OCI-LY3 (cell line): ENCODE results near the gene MYL10.
"Not testable (repeated sequence)": the region's sequence is repeated elsewhere in the genome, so short reads cannot be mapped to it uniquely, and the experiment has no call there.

Experiments
- H2AFZ ChIP-seq: fragments of 200-600, 300-600 bp; shearing (Covaris generic); 2 replicates; pipeline ENCODE4 v1.6.0; 2014; ENCODE audit warnings: antibody characterized with exemption, low read depth, low read length
- H3K27ac ChIP-seq: fragments of 200-600, 300-600 bp; sonication (generic); 2 replicates; pipeline ENCODE4 v1.5.1; 2014; ENCODE audit warnings: mild to moderate bottlenecking, low read length, moderate library complexity, mixed read lengths
- H3K27me3 ChIP-seq: fragments of 200-600, 300-600 bp; sonication (generic); 2 replicates; pipeline ENCODE4 v1.6.1; 2014; ENCODE audit warnings: low read depth, low read length, mixed read lengths
- H3K36me3 ChIP-seq: fragments of 200-600, 300-600 bp; sonication (generic); replicated peaks from 2 replicates; pipeline ENCODE3; 2014; ENCODE audit warnings: low read depth, low read length, mixed read lengths
- H3K4me1 ChIP-seq: fragments of 300-600, 200-600 bp; sonication (generic); 2 replicates; pipeline ENCODE4 v1.6.1; 2014; ENCODE audit warnings: low read length, mixed read lengths
- H3K4me2 ChIP-seq: fragments of 200-600, 300-600 bp; sonication (generic); 2 replicates; pipeline ENCODE4 v1.6.1; 2014; ENCODE audit warnings: low read length, mixed read lengths
- H3K4me3 ChIP-seq: fragments of 300-600, 200-600 bp; sonication (generic); 2 replicates; pipeline ENCODE4 v1.5.1; 2014; ENCODE audit warnings: antibody characterized with exemption, mild to moderate bottlenecking, low read length, moderate library complexity
- H3K79me2 ChIP-seq: fragments of 300-600, 200-600 bp; shearing (Covaris generic); 2 replicates; pipeline ENCODE4 v1.6.1; 2014; ENCODE audit warnings: mild to moderate bottlenecking, low read length, mixed read lengths
- H3K9ac ChIP-seq: fragments of 300-600, 200-600 bp; shearing (Covaris generic); 2 replicates; pipeline ENCODE4 v1.6.0; 2014; ENCODE audit warnings: mild to moderate bottlenecking, low read length, moderate library complexity
- H3K9me3 ChIP-seq: fragments of 200-600, 300-600 bp; shearing (Covaris generic); 2 replicates; pipeline ENCODE4 v1.6.1; 2014; ENCODE audit warnings: low read length, mixed read lengths; ENCODE audit not compliant: insufficient read depth
- H4K20me1 ChIP-seq: fragments of 200-600, 300-600 bp; sonication (generic); 2 replicates; pipeline ENCODE4 v1.6.1; 2016; ENCODE audit warnings: low read length, mixed read lengths; ENCODE audit not compliant: insufficient read depth
- CTCF ChIP-seq: fragments of 200-600, 300-600 bp; sonication (generic); IDR thresholded peaks from 2 replicates; pipeline ENCODE4 v1.5.1; 2014; ENCODE audit warnings: antibody characterized with exemption, low read length, low read depth
- EZH2phosphoT487 ChIP-seq: fragments of 200-600 bp; shearing (Covaris generic); IDR thresholded peaks from 2 replicates; pipeline ENCODE4 v1.6.1; 2018; ENCODE audit warnings: antibody characterized with exemption, mixed run types, low read depth

MYL10 gene

DNA sequence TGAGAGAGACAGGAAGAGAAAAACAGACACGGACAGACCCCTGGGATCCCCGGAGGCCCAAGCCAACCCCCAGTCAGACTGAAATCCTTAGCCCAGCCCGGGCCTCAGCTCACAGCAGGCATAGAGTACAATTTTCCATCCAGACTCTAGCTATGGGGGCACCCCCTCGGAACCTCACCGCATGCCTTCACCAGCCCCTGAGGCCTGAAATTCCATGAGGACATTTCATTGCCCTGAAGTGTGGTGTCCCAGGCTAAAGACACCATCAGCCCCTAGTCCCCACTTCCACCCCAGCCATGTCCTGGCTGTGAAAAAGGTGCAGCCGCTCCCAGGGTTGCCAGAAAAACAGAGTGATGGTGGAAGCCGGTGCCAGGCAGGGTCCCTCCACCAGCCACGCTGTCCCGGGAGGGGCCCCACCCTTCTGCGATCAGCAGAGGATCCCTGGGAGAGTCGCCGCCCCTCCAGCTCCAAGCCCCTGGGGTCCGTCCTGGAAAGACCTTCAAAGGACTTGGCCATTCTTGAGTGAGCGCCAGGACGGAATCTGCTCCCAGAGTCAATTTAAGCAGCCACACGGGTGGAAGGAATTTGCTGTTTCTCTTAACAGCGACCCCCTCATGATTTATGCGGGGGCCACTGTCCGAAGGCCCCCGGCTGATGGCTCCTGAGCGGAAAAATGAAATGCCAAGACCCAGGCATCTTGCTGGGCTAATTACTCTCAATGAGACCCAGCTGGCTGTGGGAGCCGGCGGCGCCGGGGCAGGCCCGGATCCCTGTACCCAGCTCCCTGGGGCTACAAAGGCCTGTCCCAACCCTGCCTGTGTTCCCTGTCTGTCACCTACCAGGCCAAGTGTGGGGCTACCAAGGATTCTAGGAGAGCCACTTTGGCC, 23.2 kb downstream of the MYL10 start:
- H3K9ac ChIP-seq = no peak overlapping the region
- no peak overlapping the region for H3K4me3 ChIP-seq
- H3K9me3 ChIP-seq = no peaks in the 10 kb centered on the region
- no peak overlapping the region for H3K27ac ChIP-seq
- no peaks in the 10 kb centered on the region for H3K79me2 ChIP-seq
- no peaks in the 10 kb centered on the region for H3K4me1 ChIP-seq
- H3K36me3 ChIP-seq = no peaks in the 10 kb centered on the region
- H3K4me2 ChIP-seq = no peak overlapping the region
- TF ChIP-seq EZH2phosphoT487 = no peak
- H3K27me3 ChIP-seq = peaks cover 9% of the 10 kb centered on the region
- H4K20me1 ChIP-seq = no peaks in the 10 kb centered on the region
- no peak overlapping the region for H2AFZ ChIP-seq

DNA sequence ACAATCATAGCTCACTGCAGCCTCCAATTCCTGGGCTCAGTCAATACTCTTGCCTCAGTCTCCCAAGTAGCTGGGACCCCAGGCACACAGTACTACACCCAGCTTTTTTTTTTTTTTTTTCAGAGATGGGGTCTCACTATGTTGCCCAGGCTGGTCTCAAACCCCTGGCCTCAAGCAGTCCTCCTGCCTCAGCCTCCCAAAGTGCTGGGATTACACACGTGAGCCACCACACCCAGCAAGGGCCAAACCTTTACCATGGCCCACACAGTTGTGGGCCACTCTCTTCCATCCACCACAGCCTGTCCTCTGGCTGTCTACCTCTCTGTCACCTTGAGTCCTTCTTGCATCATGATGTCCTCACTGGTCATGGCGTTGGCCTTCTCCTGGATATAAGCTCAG, 24.2 kb downstream of the MYL10 start:
- H3K9me3 ChIP-seq, H3K27ac ChIP-seq, H3K4me3 ChIP-seq, H4K20me1 ChIP-seq, H2AFZ ChIP-seq, H3K79me2 ChIP-seq, H3K27me3 ChIP-seq, H3K4me2 ChIP-seq, H3K4me1 ChIP-seq, H3K9ac ChIP-seq, H3K36me3 ChIP-seq: not testable (repeated sequence)

GRCh38 chr7:101604331-101604933, 24.7 kb downstream of the MYL10 start:
- Histone ChIP-seq H3K4me3 (no peak overlapping the region), H4K20me1 (no peaks in the 10 kb centered on the region), H3K4me1 (no peaks in the 10 kb centered on the region), H3K9ac (no peak overlapping the region), H3K4me2 (no peak overlapping the region), H3K79me2 (no peaks in the 10 kb centered on the region), H2AFZ (no peak overlapping the region), H3K27me3 (peaks cover 7% of the 10 kb centered on the region; the same call in 1 of the 2 replicates), H3K9me3 (no peaks in the 10 kb centered on the region), H3K27ac (no peak overlapping the region), H3K36me3 (no peaks in the 10 kb centered on the region)
- TF ChIP-seq CTCF = no peak
- TF ChIP-seq EZH2phosphoT487 = no peak

DNA sequence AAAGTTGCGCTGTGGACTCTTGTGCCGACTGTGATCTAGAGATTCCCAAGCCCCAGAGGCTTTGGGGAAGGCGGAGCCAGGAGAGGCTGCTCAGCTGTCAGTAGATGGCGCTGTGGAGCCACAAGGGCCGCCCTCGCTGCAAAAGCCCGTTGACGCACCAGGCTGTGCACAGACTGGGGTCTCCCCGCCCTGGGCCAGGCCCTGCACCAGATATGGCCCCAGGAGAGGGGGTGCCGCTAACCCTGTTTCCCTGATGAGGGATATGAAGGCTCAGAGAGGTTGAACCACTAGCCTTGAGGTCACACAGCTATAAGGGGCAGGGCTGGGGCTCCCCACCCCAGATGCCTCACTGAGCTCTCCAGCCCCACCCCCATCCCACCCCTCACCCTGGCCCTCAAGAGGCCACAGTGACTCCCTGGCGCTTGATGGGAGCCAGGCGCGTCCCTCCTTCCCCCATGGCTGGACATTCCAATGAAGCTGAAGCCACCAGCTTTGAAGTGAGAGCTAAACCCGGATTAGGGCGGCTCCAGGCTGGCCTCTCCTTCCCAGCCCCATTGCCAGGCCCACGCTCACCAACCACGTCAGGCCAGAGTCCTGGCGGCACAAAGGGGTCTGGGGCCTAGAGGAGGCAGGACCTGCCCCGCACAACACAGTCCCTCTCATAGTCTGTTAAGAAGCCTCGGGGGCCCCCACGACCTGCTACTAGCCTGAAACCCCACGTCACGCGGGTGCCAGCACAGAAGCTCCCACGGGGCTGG, 26.4 kb downstream of the MYL10 start:
- Histone ChIP-seq H3K27me3 (peaks cover 4% of the 10 kb centered on the region; the same call in 1 of the 2 replicates), H3K36me3 (no peaks in the 10 kb centered on the region), H3K27ac (no peak overlapping the region), H3K4me2 (peak overlapping the region; percentile 44), H2AFZ (no peak overlapping the region), H3K79me2 (no peaks in the 10 kb centered on the region), H3K4me1 (no peaks in the 10 kb centered on the region), H3K9ac (no peak overlapping the region), H3K4me3 (no peak overlapping the region), H4K20me1 (no peaks in the 10 kb centered on the region), H3K9me3 (no peaks in the 10 kb centered on the region)
- TF ChIP-seq CTCF (peak; percentile 91), EZH2phosphoT487 (no peak)
